HG02678 (cell line): ENCODE results near the gene HADHA.

Source experiments
- ATAC-seq: cut with Tn5 transposase; IDR thresholded peaks from one replicate; pipeline ENCODE4 v1.9.1; 2021; ENCODE audit warnings: mild to moderate bottlenecking, moderate library complexity; ENCODE audit not compliant: unreplicated experiment

The HADHA gene

DNA sequence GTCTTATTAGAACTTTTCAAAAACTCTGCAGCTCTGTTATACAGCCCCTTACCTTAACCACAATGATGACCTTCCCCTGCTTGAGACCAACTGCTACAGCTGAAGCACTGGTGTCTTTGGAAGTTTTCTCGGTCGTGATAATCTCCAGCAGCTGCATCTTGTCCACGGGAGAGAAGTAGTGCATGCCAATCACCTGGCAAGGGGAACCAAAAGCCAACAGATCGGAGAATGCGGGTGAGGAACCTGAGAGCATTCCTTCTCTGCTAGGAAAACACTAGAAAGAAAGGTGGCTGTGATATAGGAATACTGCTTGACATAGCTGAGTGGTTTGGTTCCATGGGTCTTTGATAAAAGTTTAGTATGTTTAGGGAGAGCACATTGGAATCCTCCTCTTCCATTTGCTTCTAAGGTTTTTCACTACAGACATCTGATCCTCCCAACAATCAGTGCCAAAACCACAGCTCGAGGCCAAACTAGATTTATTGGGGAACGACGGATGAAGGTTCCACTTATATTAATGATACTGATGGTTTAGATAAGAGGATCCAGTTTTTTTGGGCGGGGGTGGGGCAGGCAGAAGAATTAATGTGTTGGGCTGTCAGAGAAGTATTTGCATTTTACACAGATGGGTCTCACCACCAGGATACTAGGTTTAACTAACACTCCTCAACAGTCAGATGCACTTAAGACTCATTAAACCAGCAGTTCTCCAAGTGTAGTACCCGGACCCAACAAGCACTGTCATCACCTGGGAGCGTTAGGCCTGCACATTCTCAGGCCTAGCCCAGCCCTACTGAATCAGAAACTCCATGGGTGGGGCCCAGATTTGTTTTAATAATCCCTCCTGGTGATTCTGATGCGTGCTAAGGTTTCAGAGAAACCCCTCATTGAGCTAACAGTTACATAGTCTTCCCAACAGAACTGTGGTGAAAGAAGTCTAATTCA lies 49.1 kb downstream of the HADHA start:
- ATAC-seq, result no peak

DNA sequence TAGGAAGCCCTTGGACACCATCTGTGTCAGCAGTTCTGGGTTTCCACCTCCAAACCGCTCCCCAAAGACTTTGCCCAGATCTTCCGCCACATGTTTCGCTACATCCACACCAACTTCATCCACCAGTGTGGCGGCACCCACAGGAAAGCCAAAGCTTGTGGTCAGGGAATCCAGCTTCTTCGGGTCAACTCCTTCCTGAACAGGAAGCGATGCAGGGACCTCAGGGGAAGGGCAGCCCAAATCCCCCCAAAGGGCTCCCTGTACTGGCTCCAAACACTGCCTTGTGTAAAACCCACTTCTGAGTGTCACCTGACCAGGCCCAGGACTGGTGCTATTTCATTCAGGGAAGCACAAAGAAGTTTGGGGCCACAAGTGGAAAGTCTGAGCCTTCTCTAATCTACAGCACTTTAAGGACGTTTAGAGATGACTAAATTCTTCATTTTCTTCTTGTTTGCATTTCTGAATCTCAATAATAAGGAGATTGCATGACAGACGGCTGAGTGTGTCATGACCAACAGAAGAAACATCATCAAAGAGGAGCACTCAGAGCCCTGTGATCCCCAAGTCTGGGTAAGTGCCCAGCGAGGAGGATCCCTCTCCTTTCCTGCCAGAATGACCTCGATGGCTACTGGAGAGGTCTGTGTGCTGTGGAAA lies 50.7 kb downstream of the HADHA start:
- no peak for ATAC-seq

DNA sequence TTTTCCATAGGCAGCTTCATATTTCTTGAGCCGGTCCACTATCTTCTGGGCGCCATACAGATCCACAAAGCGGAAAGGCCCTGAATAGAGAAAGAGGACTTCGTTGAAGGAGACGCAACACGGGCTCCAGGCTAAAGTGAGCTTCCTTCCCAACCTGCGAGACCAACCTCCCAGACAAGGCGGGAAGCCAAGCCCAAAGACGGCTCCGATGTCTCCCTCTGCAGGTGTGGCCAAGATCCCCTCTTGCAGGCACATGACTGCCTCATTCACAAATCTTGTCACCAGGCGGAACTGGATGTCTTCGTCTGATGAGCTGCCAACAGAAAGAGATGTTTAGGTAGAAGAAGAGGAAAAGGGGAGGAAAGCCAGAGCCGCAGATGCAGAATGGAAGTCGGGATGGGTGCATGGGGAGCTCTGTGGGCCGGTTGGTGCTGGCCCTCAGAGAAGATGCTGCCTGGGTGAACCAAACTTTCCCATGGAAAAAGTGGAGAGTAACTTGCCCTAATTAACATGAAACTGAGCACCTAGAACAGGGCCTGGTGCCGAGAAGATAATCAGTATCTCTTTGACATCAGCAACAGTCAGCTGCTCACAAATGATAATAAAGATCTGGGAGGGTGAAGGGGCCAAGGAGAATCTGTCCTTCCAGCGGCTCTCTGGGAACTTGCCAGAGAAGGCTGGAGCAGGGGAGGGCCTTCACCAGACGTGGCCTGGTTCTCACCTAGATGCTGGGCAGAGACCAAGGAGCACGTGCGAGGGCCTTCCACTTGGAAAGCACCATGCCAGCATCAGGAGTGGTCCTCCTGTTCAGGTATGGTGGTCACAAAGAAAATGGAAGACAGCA lies 52.9 kb downstream of the HADHA start:
- no peak for ATAC-seq

DNA sequence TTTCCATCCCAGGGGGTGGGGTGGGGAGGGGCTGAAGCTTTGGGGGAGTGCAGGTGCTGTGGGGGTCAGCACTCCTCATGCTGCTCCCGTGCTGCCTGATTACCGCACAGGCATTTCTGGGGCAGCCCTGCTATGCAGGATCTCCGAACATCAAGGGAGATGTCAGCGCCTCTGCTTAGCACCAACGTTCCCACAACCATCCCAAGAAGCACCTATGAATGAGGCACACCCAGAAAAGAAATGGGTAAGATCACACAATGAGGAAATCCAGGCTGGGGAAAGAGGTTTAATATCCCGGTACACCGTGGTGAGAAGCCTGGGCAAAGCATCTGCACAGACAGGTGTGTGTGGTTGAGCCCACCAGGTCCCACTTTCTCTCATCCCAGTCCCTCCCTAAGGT lies 54.1 kb downstream of the HADHA start:
- ATAC-seq, result no peak

DNA sequence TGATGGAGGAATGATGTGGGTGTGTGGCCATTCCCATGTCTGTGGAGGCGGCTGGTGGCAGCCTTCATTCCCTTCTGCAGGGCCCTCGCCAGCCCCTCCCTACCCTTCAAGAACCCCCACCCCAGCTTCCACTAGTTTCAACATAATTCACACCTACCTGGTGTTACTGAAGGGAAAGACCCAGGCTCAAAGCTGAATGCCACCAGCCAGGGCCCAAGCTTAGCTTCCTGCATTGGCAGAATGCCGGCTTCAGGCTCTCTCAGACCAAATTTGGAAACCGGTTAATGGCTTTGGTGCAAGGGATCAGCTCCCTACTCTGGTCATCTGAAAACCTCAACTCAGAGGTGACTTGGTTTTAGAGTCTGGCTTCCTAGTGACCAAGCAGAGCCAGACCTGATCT lies 54.7 kb downstream of the HADHA start:
- ATAC-seq, result no peak

DNA sequence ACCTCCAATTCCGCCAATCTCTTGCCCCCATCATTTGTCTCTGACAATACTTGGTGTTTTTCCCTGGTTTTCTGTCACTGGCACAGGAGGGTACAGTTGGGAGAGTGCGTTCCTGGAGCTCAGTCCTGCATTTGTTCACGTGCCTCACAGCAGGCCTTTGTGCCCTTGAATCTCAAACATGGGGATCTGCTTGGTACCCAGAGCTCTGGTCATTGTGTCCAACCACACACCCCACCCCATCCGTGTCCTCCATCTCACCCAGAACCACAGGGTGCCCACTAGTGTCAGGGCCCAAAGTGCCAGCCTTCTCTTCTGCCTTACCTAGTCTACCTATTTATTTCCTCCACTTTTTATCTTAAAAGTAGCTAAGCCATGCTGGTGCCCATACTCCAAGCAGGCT lies 55.3 kb downstream of the HADHA start:
- ATAC-seq, result no peak

DNA sequence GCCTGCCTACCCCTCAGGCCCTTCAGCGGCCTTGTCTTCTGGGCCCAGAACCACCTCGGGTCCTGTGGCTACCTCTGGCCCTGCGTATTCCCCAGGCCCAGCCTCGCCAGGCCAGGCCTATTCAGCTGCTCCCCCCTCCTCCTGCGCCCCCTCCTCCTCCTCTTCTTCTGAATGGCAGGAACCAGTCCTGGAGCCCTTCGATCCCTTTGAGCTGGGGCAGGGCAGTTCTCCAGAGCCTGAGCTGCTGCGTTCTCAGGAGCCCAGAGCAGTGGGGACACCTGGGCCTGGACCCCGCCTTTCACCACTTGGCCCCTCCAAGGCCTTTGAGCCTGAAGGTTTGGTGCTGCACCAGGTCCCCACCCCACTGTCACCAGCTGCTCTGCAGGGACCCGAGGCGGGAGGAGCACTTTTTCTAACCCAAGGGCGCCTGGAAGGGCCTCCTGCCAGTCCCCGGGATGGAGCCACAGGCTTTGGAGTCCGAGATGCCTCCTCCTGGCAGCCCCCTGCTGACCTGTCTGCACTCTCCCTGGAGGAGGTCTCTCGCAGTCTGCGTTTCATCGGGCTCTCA lies 56.8 kb downstream of the HADHA start:
- ATAC-seq, result no peak

DNA sequence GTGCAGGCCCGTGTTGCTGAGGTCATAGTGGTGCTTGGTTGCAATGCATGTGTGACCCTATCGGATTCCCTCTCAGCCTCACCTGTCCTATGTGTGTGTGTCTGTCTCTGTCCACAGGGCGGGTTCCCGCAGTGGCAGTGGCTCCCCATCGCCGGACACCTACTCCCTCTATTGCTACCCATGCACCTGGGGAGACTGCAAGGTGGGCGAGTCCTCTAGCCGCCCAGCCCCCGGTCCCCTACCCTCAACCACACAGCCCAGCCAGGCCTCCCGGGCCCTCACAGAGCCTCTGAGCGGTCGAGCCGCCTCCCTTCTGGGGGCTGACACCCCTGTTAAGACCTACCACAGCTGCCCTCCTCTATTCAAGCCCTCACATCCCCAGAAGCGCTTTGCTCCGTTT lies 57.3 kb downstream of the HADHA start:
- ATAC-seq, result no peak

DNA sequence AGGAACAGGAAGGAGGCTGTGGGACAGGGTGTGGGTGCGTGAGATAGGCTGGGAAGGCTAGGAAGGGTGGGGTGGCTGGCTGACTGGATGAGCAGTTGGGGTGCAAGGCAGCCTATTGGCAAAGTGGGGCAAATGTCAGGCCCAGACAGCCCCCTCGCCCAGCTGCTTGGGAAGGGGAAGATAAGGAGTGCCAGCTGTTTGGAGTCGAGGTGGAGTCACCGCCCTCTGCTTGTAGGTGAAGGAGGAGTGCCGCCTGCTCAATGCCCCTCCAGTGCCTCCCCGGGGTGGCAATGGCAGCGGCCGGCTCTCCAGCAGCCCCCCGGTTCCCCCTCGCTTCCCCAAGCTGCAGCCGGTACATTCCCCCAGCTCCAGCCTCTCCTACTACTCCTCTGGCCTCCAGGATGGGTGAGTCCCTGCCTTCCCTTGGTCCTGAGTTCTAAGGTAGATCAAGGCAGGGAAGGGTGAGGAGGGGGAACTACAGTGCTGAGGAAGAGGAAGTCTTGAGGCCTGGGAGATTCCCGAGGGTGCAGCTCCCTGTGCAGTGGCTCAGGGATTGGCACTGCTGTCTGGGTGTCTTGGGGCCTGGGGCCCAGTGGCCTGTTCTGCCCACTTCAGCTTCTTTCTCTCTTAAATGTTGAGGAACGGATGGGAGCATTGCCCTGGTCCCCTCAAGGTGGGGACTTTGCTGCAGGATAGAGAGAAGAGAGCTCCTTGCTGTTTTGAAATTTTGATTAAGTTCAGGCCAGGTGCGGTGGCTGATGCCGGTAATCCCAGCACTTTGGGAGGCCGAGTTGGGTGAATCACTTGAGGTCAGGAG lies 58.3 kb downstream of the HADHA start:
- no peak for ATAC-seq

DNA sequence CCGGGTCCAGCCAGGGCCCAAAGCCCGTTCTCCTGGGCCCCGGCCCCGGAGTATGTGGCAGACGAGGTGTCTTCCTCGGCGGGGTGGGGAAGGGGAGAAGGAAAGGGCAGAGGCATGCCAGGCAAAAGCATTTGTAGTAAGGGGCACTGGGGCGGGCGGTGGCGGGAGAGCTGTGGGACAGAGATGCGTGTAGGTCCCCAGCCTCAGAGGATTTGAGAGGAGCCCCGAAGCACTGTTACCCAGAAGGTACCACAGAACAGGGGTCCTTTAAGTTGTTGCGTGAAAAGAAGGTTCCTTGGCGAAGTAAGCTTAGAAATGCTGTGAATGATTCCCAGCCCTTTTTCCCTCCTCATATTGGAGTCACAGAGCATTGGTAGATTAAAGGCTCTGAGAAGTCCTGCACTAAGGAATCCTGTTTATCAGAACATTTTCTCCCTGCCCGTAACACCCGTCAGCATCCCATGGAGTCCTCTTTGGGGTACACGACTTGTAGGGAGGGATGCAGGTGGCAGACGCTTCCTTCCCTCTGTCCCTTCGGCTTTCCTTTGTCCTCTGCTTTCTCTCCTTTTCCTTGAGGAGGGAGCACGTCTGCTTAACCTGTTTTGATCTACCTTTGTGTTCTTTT lies 59.0 kb downstream of the HADHA start:
- no peak for ATAC-seq

DNA sequence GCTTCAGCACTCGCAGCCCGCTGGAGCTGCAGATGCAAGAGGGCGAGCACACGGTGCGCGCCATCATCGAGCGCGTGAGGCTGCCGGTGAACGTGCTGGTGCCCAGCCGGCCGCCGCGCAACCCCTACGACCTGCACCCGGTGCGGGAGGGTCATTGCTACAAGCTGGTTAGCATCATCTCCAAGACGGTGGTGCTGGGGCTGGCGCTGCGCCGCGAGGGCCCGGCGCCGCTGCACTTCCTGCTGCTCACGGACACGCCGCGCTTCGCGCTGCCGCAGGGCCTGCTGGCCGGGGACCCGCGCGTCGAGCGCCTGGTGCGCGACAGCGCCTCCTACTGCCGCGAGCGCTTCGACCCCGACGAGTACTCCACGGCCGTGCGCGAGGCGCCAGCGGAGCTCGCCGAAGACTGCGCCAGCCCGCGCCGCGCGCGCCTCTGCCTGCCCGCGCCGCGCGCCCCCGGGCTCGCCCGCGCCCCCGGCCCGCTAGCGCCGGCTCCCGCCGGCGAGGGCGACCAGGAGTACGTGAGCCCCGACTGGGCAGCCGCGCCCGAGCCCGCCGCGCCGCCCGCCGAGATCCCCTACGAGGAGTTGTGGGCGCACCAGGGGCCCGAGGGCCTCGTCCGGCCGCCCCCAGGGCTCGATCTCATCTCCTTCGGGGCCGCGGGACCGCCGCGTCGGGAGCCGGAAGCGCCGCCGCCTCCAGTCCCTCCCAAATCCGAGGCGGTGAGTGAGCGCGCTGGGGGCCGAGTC lies 59.7 kb downstream of the HADHA start:
- peak; percentile 83 for ATAC-seq

DNA sequence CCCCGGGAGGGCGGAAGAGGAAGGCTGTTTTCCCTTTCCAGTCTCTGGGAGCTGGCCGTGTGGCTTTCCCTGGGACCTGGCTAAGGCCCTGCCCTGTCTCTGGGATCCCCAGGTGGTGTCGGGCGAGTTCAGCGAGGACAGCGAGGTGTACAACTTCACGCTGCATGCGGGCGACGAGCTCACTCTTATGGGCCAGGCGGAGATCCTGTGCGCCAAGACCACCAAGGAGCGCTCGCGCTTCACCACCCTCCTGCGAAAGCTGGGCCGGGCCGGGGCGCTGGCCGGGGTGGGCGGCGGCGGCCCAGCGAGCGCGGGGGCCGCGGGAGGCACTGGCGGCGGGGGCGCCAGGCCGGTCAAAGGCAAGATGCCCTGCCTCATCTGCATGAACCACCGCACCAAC lies 60.3 kb downstream of the HADHA start:
- ATAC-seq, result no peak

DNA sequence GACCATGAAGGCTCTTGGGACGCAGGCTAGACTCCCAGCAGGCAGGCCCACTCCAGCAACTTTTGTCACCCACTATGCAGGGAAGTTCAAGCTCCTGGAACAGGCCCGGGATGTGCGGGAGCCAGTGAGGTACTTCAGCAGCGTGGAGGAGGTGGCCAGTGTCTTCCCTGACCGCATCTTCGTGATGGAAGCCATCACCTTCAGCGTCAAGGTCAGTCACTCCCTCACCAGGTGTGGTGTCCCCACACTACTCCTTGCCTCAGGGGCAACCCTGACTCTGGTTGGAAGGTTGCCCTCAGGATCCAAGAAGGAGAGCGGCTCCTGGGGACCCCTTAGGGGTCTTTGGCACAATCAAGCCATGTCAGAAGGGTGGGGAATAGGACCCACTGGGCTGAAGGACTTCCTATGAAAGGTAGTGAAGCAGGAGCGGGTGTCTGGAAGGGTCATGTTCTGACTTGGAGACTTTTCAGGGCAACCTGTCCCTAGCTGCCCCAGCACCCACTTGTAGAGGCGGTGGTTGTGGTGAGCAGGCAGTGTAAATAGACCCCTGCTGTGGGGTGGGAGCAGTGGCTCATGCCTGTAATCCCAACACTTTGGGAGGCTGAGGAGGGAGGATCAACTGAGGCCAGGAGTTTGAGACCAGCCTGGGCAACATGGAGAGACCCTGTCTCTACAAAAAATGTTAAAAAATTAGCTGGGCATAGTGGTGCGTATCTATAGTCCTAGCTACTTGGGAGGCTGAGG lies 61.4 kb downstream of the HADHA start:
- ATAC-seq, result no peak

DNA sequence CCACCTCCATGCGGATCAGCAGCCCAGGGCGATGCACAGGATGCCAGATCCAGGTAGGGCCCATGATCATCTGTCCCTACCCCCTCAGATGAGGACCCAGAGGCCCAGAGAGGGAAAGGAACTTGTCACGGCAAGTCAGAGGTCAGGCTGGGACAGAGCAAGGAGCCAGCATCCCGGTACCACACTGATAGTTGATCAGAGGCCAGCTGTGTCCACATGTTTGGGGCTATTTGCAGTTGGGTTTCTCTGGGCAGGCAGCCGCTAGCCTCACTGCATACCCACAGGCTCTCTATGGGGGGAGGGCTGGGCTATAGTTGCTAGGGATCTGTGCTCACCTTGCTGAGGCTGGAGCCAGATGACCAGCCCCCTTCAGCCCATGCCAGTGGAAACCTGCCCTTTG lies 62.0 kb downstream of the HADHA start:
- ATAC-seq, result no peak

DNA sequence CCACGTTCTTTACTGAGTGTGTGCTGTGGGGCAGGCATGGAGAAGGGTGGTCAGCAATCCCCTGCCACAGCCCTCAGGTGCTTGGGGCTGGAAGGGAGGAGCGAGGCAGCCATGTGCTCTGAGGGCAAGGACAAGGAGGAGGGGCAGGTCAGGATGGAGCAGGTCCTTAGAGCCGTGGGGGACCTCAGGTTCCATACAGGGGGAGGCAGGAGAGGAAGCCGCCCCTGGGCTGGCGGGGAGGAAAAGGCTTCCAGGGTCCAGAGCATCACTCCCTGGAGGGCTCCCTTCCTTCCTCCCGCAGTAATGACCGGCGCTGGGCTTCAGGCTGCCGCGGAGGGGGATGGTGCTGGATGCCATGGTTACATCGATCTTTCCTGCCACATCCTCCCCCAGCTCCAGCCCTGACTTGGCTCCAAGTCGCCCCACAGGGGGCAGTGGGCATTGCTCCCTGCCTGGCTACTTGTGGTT lies 65.0 kb downstream of the HADHA start:
- ATAC-seq, result no peak

DNA sequence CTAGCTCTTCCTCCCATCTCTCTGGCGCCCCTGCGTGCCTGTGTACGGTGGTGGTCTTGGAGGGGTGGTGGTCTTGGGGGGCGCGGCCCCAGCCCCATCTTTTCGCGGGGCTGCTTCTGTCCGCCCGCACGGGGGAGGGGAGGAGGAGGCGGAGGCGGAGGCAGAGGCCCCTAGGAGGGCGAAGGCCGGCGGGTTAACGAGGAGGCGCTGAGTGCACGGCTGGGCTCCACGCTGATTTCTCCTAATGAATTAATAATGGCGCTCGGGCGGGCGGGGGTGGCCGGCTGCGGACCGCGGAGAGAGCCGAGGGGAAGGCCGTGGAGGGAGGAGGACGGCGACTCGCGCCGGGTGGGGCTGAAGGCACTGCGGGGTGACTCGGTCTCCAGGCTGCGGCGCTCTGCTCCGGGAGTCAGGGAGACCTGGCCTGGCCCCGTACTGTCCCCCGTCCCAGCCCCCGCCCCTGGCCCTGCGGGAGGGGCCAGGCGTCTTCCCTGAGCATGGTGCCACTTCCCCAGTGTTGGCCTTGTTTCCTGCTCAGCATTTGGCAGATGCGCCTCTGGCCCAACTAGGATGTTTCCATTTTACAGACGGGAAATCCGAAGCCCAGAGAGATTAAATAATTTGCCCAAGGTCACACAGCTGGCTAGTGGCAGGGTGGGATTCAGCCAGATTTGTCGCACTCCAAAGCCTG lies 65.5 kb downstream of the HADHA start:
- no peak for ATAC-seq

DNA sequence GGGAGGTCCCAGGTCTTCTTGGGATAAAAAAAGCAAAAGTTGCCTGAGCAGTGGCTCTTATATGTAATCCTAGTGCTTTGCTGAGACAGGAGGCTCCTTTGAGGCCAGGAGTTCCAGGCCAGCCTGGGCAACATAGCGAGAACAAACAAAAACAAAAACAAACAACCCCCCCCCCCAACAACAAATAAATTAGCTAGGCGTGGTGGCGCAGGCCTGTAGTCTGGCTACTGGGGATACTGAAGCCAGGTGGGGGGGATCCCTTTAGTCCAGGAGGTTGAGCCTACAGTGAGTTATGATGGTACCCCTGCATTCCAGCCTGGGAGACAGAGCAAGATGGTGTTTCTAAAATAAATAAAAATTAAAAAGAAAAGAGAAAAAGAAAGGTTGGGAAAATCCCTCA lies 66.2 kb downstream of the HADHA start:
- ATAC-seq, result no peak

DNA sequence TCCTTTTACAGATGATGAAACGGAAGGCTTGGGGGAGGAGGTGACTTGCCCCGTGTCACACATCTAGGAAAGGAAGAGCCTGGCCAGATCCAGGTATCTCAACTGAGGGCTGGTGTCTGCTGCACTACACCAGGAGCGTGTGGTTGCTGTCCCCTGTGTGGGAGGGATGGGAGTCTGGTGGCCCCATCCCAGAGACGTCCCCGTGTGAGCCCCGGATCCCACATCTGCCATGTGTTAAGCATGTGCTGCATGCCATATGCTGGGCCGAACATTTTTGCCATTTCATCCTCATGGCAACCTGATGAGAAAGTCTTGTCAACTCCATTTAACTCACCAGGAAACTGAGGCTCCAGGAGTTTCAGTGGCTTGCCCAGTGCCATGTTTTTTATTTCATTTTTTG lies 67.3 kb downstream of the HADHA start:
- ATAC-seq, result no peak
